ENCODE results near the gene CFHR5.
"Not testable (repeated sequence)": the region's sequence is repeated elsewhere in the genome, so short reads cannot be mapped to it uniquely, and the experiment has no call there.

CFHR5 gene

DNA sequence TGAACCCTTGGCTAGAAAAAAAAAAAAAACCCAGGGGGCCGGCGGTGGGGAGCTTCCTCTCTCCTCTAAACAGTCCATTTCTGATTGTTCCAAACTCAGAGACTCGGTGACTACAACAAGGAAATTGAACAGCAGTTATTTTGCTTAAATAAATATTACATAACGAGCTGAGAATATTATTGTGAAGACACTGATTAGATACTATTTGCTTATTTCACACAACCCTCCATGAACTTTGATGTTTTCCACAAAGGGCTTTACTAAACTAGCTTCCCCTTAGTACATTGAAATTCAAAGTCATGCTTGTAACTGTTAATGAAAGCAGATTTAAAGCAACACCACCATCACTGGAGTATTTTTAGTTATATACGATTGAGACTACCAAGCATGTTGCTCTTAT, at the start of gene CFHR5:
Gene CFHR5, plus strand, starts transcription at position 279 of the 400 bp plus-strand sequence. Its CDS starts 109 bp downstream, at position 388.
- no peak for DNase-seq

DNA sequence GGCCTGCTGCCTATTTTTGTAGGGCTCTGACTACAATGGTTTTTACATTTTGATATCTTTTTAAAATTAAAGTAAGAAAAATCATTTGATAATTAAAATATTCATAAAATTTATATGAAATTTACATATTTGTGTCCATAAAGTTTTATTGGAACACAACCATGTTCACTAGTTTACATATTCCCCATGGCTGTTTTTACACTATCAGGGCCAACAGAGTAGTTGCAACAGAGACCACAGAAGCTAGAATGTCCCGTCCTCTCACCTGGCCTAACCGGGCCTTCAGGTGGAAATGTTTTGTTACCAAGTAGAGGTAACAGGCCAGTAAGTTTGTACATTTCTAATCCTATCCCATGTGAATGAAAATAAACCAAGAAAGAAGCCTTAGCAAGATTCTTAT, 44.5 kb upstream of the CFHR5 start:
- not testable (repeated sequence) for DNase-seq

DNA sequence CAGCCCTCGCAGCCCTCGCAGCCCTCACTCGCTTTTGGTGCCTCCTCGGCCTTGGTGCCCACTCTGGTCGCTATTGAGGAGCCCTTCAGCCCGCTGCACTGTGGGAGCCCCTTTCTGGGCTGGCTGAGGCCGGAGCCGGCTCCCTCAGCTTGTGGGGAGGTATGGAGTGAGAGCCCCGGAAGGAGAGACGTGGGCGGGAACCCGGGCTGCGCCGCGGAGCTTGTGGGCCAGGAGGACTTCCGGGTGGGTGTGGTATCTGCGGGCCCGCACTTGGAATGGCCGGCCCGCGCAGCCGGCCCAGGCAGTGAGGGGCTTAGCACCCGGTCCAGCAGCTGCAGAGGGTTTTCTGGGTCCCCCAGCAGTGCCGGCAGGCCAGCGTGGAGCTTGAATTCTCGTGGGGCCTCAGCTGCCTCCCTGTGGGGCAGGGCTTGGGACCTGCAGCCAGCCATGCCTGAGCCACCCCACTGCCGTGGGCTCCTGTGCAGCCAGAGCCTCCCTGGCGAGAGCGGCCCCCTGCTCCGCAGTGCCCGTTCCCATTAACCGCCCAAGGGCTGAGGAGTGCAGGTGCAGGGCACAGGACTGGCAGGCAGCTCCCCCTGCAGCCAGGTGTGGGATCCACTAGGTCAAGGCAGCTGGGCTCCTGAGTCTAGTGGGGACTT, 43.7 kb upstream of the CFHR5 start:
- DNase-seq = no peak

DNA sequence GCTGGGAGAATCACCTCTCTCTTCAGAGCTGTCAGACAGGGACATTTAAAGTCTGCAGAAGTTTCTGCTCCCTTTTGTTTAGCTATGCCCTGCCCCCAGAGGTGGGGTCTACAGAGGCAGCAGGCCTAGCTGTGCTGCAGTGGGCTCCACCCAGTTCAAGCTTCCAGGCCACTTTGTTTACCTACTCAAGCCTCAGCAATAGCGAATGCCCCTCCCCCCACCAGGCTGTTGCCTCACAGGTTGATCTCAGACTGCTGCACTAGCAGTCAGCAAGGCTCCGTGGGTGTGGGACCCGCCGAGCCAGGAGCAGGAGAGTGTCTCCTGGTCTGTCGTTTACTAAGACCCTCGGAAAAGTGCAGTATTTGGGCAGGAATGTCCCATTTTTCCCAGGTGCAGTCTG, 35.9 kb upstream of the CFHR5 start:
- not testable (repeated sequence) for DNase-seq

DNA sequence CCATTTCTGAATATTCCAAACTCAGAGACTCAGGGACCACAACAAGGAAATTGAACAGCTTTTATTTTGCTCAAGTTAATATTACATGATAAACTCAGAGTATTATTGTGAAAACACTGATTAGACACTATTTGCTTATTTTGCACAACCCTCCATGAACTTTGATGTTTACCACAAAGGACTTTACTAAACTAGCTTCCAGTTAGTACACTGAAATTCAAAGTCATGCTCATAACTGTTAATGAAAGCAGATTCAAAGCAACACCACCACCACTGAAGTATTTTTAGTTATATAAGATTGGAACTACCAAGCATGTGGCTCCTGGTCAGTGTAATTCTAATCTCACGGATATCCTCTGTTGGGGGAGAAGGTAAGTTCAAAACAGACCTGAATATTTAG, 33.8 kb upstream of the CFHR5 start, which contains the start of gene CFHR2:
Gene CFHR2, plus strand, starts transcription at position 171 of the 400 bp plus-strand sequence. Its CDS starts 143 bp downstream, at position 314.
- not testable (repeated sequence) for DNase-seq

DNA sequence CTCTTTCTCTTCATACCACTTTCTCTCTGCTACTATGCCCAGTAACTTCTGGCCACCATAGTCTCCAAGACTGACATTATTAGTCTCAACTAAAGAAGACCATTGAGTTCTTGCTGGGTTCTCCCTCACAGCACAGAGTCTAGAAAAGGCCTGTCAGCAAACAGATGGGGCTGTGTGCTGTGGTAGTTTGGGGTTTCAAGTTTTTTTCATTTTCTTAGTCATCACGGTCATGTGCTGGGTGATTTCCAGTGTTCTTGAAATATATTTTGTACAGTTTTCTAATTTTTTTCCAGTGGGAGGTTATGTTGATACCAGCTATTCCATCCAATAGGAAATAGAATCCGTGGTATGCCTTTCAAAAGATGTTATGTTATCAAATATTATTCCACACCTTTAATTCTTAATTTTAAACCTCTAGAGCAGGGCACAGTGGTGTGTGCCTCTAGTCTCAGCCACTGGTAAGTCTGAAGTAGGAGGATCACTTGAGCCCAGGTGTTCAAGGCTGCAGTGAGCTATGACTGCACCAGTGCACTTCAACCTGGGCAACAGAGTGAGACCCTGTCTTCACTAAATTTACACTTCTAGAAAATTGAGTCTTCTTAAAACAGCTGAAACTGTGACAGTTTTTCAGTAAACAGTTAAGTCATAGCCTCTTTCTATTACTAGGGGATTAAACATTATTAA, 25.5 kb upstream of the CFHR5 start:
- no peak for DNase-seq

DNA sequence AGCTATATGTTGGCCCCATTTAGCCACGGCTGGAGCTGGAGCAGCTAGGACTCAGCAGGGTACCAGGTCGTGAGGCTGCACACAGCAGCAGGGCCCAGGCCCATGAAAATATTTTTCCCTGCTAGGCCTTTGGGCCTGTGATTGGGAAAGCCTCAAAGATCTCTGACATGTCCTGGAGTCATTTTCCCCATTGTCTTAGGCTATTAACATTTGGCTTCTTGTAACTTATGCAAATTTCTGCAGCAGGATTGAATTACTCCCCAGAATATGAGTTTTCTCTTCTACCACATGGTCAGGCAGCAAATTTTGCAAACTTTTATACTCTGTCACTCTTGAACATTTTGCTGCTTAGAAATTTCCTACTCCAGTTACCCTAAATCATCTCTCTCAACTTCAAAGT, 22.6 kb upstream of the CFHR5 start:
- DNase-seq = no peak

DNA sequence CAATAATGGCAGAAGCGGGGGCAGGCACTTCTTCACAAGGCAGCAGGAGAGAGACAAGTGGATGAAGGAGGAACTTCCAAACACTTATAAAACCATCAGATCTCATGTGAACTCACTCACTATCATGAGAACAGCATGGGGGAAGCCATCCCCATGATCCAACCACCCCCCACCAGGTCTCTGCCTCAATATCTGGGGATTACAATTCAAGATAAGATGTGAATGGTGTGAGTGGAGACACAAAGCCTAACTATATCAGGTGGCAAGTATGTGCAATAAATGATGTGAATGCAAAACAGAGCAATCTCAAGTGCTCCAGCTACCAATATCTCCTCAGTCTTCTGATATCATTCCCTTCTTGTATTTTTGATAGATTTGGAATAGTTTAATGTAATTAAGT, 21.4 kb upstream of the CFHR5 start:
- no peak for DNase-seq

DNA sequence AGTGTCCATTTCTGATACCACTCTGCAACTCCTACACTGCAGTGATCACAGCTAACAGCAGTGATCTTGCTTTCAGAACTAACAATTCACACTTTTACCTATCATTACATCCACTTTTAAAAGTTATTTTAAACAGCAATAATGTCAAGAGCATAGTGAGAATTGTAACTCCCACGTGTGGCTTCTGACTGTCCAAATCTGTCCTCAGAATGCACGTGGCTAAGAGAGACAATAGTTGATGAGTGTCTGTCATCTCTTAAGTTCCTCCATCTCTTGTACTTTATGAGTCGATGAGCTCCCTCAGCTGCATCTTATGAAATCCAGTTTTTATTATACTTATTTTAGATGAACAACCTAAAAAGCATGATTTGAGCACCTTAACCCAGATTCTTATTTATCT, 16.5 kb upstream of the CFHR5 start:
- DNase-seq = no peak

DNA sequence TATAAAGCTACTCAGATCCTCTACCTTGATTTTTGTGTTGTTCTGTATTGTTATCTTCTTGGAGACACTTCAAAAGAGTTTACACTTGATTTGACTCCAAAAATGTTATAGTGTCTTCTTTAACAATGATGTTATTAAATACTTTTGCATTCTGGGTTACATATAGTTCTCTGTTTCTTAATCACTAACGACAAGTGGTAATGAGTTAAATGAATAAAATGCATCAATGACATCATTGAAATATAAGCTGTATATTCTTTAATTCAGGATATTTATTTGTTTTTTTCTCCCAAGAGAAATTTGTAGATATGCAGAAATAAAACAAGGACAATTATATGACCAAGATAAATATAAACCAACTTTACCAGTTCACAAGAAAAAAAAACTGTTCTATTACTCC, 7.2 kb upstream of the CFHR5 start:
- no peak for DNase-seq

DNA sequence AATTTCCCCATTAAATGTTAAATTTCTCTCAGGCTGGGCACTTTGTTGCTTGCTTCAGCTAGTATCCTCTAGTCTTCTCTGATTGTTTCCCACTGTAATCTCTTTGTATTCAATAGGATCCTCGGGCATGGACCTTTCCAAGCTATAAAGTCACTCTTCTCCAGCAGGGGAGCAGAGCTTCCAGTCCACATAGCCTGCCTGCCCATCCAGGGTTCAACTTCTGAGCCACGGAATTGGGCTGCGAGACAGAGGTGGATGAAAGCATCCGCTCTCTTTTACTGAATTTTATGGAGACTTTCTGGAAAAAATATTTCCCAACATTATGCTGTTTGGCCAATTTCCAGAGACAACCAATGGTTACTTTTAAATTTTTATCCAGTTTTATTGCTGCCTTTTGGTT, 1.1 kb upstream of the CFHR5 start:
- DNase-seq = no peak

DNA sequence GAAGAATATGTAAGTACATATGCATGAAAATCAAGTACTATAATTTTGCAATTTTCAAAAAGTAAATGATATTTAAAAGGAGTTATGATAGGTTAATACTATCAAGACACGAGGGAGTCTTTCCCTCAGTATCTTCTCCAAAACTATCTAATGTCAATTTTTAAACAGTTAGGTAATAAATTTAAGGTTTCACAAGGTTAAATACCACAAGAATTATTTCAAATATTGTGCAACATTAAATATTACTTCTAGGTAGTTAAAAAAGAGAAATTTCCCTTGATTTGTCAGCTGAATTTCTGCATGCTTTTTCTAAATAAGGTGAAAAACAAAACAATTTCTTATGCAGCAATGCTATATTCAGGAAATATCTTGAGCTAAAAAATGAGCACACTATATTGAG, 3.5 kb downstream of the CFHR5 start:
- DNase-seq = no peak

DNA sequence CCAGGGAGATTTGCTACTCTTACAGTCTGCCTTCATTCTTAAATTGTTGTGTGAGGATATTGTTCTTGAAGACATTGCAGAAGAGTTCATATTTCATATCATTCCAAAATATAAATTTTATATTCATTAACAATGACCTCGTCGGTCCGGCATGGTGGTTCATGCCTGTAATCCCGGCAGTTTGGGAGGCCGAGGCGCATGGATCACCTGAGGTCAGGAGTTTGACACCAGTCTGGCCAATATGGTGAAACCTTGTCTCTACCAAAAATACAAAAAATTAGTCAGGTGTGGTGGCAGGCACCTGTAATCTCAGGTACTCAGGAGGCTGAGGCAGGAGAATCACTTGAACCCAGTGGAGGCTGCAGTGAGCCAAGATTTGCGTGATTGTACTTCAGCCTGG, 4.9 kb downstream of the CFHR5 start:
- not testable (repeated sequence) for DNase-seq

DNA sequence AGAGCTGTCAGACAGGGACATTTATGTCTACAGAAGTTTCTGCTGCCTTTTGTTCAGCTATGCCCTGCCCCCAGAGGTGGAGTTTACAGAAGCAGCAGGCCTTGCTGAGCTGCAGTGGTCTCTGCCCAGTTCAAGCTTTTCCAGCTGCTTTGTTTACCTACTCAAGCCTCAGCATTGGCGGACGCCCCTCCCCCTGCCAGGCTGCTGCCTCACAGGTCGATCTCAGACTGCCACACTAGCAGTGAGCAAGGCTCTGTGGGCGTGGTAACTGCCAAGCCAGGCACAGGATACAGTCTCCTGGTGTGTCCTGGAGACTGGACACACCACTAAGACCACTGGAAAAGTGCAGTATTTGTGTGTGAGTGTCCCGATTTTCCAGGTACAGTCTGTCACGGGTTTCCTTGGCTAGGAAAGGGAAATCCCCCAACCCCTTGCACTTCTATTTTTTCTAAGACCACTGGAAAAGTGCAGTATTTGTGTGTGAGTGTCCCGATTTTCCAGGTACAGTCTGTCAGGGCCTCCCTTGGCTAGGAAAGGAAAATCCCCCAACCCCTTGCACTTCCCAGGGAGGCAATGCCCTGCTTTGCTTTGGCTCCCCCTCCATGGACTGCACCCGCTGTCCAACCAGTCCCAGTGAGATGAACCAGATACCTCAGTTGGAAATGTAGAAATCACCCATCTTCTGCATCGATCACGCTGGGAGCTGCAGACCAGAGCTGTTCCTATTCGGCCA, 14.7 kb downstream of the CFHR5 start:
- DNase-seq = not testable (repeated sequence)

DNA sequence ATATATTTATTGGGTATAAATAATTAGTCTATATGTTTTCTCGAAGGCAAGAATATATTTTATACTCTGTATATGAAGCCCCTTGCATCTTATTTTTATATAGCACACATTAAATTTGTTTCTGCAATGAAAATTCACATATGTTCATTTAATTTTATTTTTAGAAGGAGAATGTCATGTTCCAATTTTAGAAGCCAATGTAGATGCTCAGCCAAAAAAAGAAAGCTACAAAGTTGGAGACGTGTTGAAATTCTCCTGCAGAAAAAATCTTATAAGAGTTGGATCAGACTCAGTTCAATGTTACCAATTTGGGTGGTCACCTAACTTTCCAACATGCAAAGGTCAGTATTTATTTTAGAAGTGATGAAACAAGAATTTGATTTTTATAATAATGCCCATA, 16.6 kb downstream of the CFHR5 start:
- DNase-seq = no peak

DNA sequence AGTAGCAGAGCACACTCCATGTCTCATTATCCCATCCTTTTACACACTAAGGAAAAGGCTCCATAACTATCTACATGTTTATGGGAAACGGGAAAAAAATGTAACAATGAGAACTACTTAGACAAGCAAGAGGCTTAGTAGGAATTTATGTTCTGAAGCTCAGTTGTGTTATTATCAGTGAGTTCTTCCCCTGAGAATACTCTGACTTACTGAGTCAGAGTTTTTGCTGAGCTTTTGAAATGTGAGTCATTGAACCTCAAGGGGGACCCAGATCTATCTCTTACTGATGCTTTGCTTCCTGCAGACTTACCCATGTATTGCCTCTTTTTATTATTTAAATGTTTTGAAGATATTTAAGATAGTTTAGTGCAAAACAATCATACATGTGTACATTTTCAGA, 20.1 kb downstream of the CFHR5 start:
- DNase-seq = no peak

DNA sequence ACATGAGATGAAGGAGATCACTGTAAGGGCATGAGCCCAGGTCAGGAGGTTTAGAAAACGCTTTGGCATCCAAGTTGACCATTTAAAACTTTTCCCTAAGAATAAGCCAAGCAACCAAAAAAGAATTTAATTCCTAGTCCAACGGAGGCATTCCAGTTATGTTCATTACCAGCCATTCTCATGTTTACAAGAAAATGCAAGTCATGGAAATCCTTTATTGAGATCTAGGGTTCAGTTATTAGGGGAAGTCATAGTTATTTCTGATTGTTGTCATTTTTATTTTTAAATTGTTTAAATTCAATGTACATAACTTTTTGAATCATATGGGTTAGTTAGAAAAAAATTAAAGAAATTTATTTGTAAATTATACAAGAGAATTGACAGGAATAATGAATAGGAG, 24.5 kb downstream of the CFHR5 start:
- no peak for DNase-seq

DNA sequence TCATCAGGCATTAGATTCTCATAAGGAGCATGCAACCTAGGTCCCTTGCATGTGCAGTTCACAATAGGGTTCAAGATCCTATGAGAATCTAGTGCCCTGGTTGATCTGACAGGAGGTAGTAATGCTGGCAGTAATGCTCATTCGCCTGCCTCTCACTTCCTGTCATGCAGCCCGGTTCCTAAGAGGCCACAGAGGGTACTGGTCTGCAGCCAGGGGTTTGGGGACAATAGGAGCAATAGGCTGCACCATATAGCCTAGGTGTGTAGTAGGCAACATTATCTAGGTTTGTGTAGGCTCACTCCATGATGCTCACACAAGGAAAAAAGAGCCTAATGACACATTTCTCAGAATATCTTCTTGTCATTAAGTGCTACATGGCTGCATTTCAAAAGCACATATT, 25.8 kb downstream of the CFHR5 start:
- DNase-seq = no peak

DNA sequence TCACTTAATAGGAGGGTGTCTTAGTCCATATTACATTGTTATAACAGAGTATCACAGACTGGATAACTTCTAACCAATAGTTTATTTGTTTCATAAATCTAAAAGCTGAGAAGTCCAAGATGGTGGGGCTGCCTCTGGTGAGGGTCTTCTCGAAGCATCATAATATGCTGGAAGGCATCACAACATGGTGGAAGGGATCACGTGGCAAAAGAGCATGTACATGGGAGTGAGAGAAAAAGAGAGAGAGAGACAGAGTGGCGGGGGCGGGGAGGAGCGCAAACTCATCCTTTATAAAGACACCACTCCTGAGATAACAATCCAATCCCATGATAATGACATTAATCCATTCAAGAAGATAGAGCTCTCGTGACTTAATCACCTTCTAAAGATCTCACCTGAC, 31.5 kb downstream of the CFHR5 start:
- no peak for DNase-seq

DNA sequence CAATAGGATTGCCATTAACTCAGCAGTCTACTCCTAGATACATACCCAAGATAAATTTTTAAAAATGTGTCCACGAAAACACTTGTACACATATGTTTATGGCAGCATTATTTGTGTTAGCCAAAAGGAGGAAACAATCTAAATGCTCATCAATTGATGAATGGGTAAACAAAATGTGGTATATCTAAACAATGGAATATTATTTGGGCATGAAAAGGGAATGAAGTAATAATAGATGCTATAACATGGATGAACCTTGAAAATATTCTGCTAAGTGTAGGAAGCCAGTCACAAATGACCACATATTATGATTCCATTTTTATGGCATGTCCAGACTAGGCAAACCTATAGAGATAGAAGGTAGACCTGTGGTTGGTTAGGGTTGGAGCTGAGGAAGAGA, 34.3 kb downstream of the CFHR5 start:
- DNase-seq = no peak

DNA sequence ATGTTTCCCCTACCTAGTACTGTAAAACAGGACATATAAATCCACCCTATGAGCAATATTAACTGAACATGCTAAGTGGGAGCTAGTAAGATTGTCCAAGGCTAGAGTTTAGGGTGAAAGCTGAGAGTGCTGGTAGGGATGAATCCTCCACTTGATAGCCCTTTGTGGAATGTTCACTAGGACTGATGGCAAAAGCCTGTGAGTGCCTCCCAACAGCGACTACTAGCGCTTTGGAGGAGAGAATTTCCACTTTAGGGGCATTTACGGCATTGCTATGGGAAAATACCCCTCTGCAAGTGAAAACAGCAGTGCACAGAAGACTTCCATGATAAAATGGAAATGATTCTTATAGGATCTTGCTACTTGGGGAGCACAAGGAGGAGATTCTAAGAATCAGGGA, 35.9 kb downstream of the CFHR5 start:
- no peak for DNase-seq

DNA sequence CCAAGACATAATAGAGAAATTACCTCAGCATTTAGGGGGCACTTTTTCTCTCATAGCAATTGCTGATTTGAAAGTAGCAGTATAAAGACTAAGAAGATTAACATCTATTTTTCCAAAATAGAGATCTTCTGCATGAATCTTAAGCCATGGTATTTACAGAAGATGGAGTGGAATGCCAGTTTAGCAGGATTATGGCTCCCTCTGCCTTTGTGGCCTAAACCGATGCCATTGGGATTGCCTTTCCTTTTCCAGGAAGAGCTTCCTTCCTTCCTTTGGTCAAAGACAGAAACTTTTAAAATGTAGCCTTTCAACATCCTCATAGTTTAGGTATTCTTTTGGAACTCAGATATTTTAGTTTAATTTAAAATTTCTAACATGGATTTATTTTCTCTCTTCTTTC, 39.4 kb downstream of the CFHR5 start:
- no peak for DNase-seq

DNA sequence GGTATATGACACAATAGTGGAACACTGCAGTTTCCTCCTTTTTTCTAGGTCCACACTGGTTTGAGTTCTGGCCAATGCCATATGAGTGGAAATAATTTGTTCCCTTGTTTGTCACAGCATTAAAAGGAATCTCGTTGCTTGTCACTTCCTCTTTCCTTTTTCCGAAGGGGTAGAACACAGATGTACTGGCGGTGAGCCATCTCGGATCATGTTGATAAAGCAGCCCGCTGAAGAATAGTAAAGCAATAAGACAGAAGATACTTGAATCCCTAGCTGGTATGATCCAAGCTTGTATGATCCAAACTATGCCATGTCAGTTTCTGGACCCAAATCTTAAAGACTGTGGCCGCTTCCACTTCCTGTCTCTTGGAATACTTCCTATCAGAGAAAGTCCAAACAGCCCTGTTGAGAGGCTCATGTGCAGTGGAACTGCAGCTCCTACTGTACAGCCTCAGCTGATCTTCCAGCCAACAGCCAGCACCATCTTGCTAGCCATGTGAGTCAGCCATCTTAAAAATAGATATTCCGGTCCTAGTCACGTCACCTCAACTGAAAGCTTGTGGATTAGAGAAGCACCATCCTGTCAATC, 40.3 kb downstream of the CFHR5 start:
- no peak for DNase-seq

DNA sequence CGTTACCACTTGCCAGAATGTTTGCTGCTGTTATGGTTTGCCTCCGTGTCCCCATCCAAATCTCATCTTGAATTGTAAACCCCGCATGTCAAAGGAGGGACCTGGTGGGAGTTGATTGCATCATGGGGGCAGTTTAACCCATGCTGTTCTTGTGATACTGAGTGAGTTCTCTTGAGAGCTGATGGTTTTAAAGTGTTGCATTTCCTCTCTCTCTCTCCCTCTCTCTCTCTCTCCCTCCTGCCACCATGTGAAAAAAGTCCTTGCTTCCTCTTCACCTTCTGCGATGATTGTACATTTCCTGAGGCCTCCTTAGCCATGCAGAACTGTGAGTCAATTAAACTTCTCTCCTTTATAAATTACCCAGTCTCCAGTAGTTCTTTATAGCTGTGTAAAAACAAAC, 44.4 kb downstream of the CFHR5 start:
- no peak for DNase-seq
